Mucosa of stomach (tissue), 1 donor: ENCODE measurements around the gene PPP1CB.
"Not testable (repeated sequence)": the region's sequence is repeated elsewhere in the genome, so short reads cannot be mapped to it uniquely, and the experiment has no call there.

Experiments
- H3K27me3 ChIP-seq: one replicate; pipeline ENCODE4 v1.7.0; 2013; ENCODE audit warnings: mild to moderate bottlenecking, low read length; ENCODE audit not compliant: control insufficient read depth, insufficient read depth
- H3K36me3 ChIP-seq: one replicate; pipeline ENCODE4 v1.7.0; 2013; ENCODE audit warnings: low read length; ENCODE audit not compliant: control insufficient read depth, insufficient read depth
- H3K4me1 ChIP-seq: one replicate; pipeline ENCODE4 v1.7.0; 2013; ENCODE audit warnings: mild to moderate bottlenecking, low read length; ENCODE audit not compliant: control insufficient read depth, insufficient read depth
- H3K4me3 ChIP-seq: one replicate; pipeline ENCODE4 v1.7.0; 2013; ENCODE audit warnings: low read length
- H3K9ac ChIP-seq: one replicate; pipeline ENCODE4 v1.7.0; 2013; ENCODE audit warnings: mild to moderate bottlenecking, low read length, moderate library complexity
- H3K9me3 ChIP-seq: one replicate; pipeline ENCODE4 v1.7.0; 2013; ENCODE audit warnings: mild to moderate bottlenecking, low read length, moderate library complexity; ENCODE audit not compliant: control insufficient read depth
- donor health status: Pancreatic carcinoma.

Gene PPP1CB

GRCh38 chr2:28761420-28761819 lies 9.8 kb downstream of the PPP1CB start:
- no peaks in the 10 kb centered on the region for H3K27me3 ChIP-seq
- no peak overlapping the region for H3K9ac ChIP-seq
- H3K4me1 ChIP-seq, result peaks cover 30% of the 10 kb centered on the region
- H3K36me3 ChIP-seq, result no peaks in the 10 kb centered on the region
- no peak overlapping the region for H3K4me3 ChIP-seq
- no peaks in the 10 kb centered on the region for H3K9me3 ChIP-seq

DNA sequence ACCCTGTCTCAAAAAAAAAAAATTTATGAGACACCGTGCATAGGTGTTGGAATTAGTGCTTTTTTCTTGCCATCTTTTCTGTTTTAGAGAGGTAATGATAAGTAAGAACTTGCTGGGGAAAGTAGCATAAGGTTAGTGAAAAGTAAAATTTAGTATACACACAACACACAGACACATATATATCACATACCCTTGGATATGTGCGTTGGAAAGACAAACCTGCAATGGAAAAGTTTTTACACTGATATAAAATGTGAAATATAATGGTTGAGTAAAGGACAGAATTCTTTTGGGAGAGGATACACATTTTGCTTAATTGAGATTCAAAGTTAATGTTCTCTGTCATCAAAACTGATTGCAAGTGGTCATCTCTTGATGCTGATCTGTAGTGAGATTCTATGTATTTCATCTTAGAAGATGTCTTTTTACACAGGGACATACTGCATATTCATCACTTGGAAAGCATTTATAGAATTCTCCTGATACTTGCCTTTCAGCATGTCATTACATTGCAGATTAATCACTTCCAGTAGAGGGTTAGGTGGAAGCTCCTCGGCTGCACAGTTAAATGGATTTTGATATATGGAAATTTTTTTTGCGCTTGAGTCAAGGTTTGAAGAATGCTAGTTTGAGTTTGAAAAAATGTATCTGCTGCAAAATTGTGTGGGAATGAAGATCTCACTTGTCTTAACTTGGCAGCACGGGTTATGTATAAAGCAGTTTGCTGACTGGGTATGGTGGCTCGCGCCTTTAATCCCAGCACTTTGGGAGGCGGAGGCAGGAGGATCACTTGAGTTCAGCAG lies 13.5 kb downstream of the PPP1CB start:
- no peaks in the 10 kb centered on the region for H3K9me3 ChIP-seq
- H3K9ac ChIP-seq, result no peak overlapping the region
- H3K4me1 ChIP-seq, result peaks cover 14% of the 10 kb centered on the region
- no peaks in the 10 kb centered on the region for H3K27me3 ChIP-seq
- H3K36me3 ChIP-seq, result no peaks in the 10 kb centered on the region
- H3K4me3 ChIP-seq, result no peak overlapping the region

GRCh38 chr2:28766070-28766469 lies 14.4 kb downstream of the PPP1CB start:
- H3K4me1 ChIP-seq, result peaks cover 14% of the 10 kb centered on the region
- H3K9ac ChIP-seq, result no peak overlapping the region
- no peaks in the 10 kb centered on the region for H3K9me3 ChIP-seq
- no peaks in the 10 kb centered on the region for H3K36me3 ChIP-seq
- no peaks in the 10 kb centered on the region for H3K27me3 ChIP-seq
- no peak overlapping the region for H3K4me3 ChIP-seq

GRCh38 chr2:28767337-28767736 lies 15.7 kb downstream of the PPP1CB start:
- peaks cover 12% of the 10 kb centered on the region for H3K4me1 ChIP-seq
- H3K9ac ChIP-seq, result no peak overlapping the region
- no peak overlapping the region for H3K4me3 ChIP-seq
- no peaks in the 10 kb centered on the region for H3K9me3 ChIP-seq
- no peaks in the 10 kb centered on the region for H3K36me3 ChIP-seq
- no peaks in the 10 kb centered on the region for H3K27me3 ChIP-seq

- Histone ChIP-seq H3K4me3 (no peak overlapping the region), H3K9me3 (no peaks in the 10 kb centered on the region), H3K4me1 (peaks cover 14% of the 10 kb centered on the region), H3K9ac (no peak overlapping the region), H3K36me3 (no peaks in the 10 kb centered on the region), H3K27me3 (no peaks in the 10 kb centered on the region)
Measured at GRCh38 chr2:28768422-28768821, 16.8 kb downstream of the PPP1CB start.

GRCh38 chr2:28768952-28769351 lies 17.3 kb downstream of the PPP1CB start:
- Histone ChIP-seq H3K9ac (no peak overlapping the region), H3K4me3 (no peak overlapping the region), H3K36me3 (no peaks in the 10 kb centered on the region), H3K4me1 (peaks cover 14% of the 10 kb centered on the region), H3K27me3 (no peaks in the 10 kb centered on the region), H3K9me3 (no peaks in the 10 kb centered on the region)

DNA sequence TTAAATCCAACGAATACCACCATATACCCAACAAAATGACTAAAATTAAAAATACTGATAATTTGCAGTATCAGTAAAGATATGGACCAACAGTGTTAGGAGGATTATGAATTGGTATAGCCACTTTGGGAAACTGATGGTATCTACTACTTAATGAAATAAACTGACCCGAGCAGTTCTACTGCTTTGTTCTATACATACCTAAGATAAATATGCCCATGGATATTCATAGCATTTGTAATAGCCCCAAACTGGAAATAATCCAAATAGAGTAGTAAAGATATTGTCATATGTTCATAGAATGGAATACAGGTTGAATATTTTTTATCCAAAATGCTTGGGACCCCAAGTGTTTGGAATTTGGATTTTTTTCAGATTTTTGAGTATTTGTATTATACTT lies 20.7 kb downstream of the PPP1CB start:
- Histone ChIP-seq H3K36me3 (no peaks in the 10 kb centered on the region), H3K4me1 (peaks cover 7% of the 10 kb centered on the region), H3K27me3 (no peaks in the 10 kb centered on the region)

GRCh38 chr2:28776471-28776870 lies 24.8 kb downstream of the PPP1CB start:
- Histone ChIP-seq H3K4me1 (peaks cover 7% of the 10 kb centered on the region), H3K9me3 (no peaks in the 10 kb centered on the region), H3K36me3 (peaks cover 6% of the 10 kb centered on the region), H3K9ac (no peak overlapping the region), H3K27me3 (no peaks in the 10 kb centered on the region), H3K4me3 (no peak overlapping the region)

More for the DNA sequence above, 20.7 kb downstream of the PPP1CB start:
- H3K4me3 ChIP-seq, result no peak overlapping the region
- no peak overlapping the region for H3K9ac ChIP-seq
- no peaks in the 10 kb centered on the region for H3K9me3 ChIP-seq

GRCh38 chr2:28778392-28778791 lies 26.8 kb downstream of the PPP1CB start:
- H3K4me1 ChIP-seq, result no peaks in the 10 kb centered on the region
- H3K9me3 ChIP-seq, result no peaks in the 10 kb centered on the region
- H3K4me3 ChIP-seq, result no peak overlapping the region
- H3K36me3 ChIP-seq, result peaks cover 6% of the 10 kb centered on the region
- no peaks in the 10 kb centered on the region for H3K27me3 ChIP-seq
- no peak overlapping the region for H3K9ac ChIP-seq

DNA sequence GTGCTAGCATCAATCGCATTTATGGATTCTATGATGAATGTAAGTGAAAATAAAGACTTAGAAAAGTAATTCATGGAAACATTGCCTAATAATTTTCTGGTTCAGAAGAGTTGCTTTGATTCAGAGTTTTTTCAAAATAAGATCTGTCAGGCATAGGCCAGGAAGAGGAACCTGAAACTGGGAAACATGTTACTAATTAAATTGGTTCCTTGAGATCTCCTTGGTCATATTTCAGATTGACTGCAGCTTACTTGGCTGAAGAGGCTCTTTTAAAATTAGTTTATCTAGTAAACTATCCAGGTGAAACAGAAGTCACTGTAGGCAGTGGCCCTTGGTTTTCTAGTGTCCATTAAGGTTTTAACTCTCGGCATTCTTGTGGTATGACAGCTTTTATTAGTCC lies 27.4 kb downstream of the PPP1CB start:
- no peak overlapping the region for H3K4me3 ChIP-seq
- no peaks in the 10 kb centered on the region for H3K27me3 ChIP-seq
- no peaks in the 10 kb centered on the region for H3K4me1 ChIP-seq
- peaks cover 6% of the 10 kb centered on the region for H3K36me3 ChIP-seq
- no peaks in the 10 kb centered on the region for H3K9me3 ChIP-seq
- no peak overlapping the region for H3K9ac ChIP-seq

GRCh38 chr2:28780496-28780895 lies 28.9 kb downstream of the PPP1CB start:
- H3K4me1 ChIP-seq, result no peaks in the 10 kb centered on the region
- no peak overlapping the region for H3K4me3 ChIP-seq
- H3K9ac ChIP-seq, result no peak overlapping the region
- H3K9me3 ChIP-seq, result no peaks in the 10 kb centered on the region
- H3K27me3 ChIP-seq, result no peaks in the 10 kb centered on the region
- H3K36me3 ChIP-seq, result peaks cover 6% of the 10 kb centered on the region

DNA sequence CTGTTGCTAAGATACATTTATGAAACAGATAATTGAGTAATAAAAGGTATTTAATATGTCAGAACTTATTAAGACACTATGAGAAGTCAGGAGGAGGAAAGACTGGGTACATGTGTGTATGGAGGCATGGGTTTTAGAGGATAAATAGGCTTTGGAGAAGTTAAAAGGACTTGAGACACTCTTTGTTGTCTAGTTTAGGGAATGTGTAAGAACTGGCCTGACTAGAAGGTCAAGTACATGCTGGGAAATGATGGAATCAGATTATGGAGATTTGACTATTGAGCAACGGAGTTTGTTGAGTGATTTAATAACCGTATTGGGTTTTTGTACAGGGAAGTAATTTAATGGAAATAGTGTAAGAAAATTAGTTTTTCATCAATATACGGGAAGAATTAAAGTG lies 30.8 kb downstream of the PPP1CB start:
- H3K4me3 ChIP-seq, result no peak overlapping the region
- peaks cover 6% of the 10 kb centered on the region for H3K36me3 ChIP-seq
- no peaks in the 10 kb centered on the region for H3K27me3 ChIP-seq
- no peaks in the 10 kb centered on the region for H3K9me3 ChIP-seq
- no peaks in the 10 kb centered on the region for H3K4me1 ChIP-seq
- no peak overlapping the region for H3K9ac ChIP-seq

- H3K36me3 ChIP-seq, H3K9ac ChIP-seq, H3K4me1 ChIP-seq, H3K9me3 ChIP-seq, H3K27me3 ChIP-seq, H3K4me3 ChIP-seq: not testable (repeated sequence)
Measured at GRCh38 chr2:28784570-28784969, 32.9 kb downstream of the PPP1CB start.
